ENCODE data around the gene TBPL1.

DNA sequence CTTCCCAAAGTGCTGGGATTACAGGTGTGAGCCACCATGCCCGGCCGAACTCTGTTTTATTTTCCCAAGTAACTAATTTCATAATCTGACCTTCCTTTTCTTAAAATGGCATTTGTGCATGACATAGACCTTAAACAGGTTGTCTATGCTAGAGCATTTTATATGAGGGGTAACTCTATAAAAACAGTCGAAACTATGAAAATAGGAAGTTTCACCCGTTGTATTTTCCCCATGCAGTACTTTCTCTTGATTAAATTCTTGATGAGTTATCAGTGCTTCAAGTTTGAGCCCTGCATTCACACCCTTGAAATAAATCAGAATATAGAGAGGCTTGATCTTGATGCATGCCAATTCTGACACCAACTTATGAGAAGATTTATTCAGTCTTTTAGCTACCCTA is 11.7 kb downstream of the TBPL1 start:
- TF ChIP-seq, protein P1, sequence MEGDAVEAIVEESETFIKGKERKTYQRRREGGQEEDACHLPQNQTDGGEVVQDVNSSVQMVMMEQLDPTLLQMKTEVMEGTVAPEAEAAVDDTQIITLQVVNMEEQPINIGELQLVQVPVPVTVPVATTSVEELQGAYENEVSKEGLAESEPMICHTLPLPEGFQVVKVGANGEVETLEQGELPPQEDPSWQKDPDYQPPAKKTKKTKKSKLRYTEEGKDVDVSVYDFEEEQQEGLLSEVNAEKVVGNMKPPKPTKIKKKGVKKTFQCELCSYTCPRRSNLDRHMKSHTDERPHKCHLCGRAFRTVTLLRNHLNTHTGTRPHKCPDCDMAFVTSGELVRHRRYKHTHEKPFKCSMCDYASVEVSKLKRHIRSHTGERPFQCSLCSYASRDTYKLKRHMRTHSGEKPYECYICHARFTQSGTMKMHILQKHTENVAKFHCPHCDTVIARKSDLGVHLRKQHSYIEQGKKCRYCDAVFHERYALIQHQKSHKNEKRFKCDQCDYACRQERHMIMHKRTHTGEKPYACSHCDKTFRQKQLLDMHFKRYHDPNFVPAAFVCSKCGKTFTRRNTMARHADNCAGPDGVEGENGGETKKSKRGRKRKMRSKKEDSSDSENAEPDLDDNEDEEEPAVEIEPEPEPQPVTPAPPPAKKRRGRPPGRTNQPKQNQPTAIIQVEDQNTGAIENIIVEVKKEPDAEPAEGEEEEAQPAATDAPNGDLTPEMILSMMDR (IDR thresholded peaks at IDR 0.05): no peak
- TF ChIP-seq POLR2AphosphoS5 (IDR thresholded peaks at IDR 0.05; ENCODE audit: low read depth, low read length): no peak
- no peak for TF ChIP-seq SIN3A (IDR thresholded peaks at IDR 0.05; ENCODE audit: borderline replicate concordance, insufficient read depth, low read depth, low read length)
